ENCODE results near the gene SLC22A14.

SLC22A14 gene

DNA sequence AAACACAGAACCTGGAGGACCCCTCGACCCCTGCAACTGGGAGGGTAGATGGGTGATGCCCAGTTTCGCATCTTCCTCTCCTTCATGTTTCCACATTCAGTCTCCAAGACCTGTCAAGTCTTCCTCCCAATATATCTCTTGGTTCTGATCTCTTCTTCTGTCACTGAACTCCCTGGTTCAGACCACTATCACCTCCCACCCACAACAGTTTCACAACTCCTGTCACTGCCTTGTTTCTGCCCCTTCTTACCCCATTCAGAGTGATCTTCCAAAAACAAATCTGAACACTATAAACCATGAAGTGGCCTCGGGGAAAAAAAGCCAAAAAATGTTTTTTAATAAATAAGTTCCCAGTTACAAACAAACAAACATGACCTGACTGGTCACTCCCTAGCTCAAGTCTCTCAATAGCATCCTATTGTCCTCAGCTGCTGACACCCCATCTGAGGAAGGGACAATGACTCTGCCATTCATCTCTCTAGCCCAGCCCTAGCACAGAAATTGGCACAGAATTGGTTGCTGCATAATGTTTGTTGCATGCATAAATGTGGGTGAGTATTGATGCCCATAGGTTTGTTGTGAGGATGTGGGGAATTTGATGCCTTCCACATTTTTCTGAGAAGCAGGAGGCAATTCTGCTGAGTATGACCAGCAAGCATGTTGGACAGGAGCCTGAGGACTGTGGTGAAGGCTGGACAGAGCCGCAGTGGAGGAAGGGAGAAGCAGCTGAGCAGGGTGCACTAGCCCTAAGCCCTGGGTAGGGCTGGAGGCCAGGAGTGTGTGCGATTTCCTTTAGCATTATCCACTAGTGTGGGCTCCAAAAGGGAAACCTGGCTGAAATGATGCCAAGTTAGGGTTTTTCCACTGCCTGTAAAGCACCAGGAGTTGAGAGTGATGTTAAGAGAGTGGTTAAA is 52.3 kb downstream of the SLC22A14 start:
- H3K9me3 Mint-ChIP-seq = no peaks in the 10 kb centered on the region
- no peak overlapping the region for H3K4me3 Mint-ChIP-seq
- H3K27ac Mint-ChIP-seq = no peak overlapping the region
- peaks cover 24% of the 10 kb centered on the region for H3K27me3 Mint-ChIP-seq (ENCODE audit: low read depth)
- H3K4me1 Mint-ChIP-seq (ENCODE audit: low read depth) = no peaks in the 10 kb centered on the region
- H3K36me3 Mint-ChIP-seq (ENCODE audit: low read depth) = no peaks in the 10 kb centered on the region

DNA sequence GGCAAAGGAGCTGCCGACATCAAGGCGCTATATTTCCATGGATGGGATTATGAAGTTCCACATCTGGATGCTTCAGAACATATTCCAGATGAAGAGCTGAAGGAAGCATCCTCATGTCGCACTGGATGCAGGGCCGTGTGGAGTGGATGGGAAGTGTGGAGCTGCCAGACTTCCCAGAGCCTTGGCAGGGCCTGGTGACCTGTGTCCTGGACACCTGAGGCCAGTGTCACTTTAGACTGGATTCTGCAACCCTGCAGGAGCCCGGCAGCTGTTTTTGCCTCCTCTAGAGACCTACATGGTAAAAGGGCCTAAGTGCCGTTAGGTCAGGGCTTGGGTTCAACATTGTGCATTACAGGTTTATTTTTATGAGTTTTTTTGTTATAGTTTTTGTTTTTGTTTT is 53.2 kb downstream of the SLC22A14 start:
- H3K4me1 Mint-ChIP-seq (ENCODE audit: low read depth) = no peaks in the 10 kb centered on the region
- H3K36me3 Mint-ChIP-seq (ENCODE audit: low read depth) = no peaks in the 10 kb centered on the region
- H3K4me3 Mint-ChIP-seq = no peak overlapping the region
- no peaks in the 10 kb centered on the region for H3K9me3 Mint-ChIP-seq
- H3K27me3 Mint-ChIP-seq (ENCODE audit: low read depth) = peaks cover 32% of the 10 kb centered on the region
- no peak overlapping the region for H3K27ac Mint-ChIP-seq

DNA sequence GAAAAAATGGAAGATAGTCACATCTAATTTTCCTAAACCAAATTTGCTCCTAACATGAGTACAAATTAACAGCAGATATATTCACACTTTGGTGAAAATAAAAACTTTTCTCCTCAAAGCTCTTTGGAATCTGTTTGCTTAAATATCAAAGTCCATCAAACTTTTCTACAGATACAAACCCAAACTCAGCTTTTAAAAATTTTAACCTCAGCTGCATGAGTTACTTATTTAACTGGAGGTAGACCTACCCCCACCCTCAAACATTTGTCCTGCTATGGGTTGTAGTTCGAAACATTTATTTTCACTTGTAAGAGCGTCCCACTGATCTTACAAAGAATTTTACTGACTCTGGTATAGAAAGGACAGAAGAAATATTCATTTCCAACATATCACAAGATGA is 55.6 kb downstream of the SLC22A14 start:
- Mint-ChIP-seq H3K4me1 (ENCODE audit: low read depth) (no peaks in the 10 kb centered on the region), H3K36me3 (ENCODE audit: low read depth) (no peaks in the 10 kb centered on the region), H3K4me3 (no peak overlapping the region), H3K27me3 (ENCODE audit: low read depth) (peaks cover 29% of the 10 kb centered on the region), H3K27ac (no peak overlapping the region), H3K9me3 (no peaks in the 10 kb centered on the region)

DNA sequence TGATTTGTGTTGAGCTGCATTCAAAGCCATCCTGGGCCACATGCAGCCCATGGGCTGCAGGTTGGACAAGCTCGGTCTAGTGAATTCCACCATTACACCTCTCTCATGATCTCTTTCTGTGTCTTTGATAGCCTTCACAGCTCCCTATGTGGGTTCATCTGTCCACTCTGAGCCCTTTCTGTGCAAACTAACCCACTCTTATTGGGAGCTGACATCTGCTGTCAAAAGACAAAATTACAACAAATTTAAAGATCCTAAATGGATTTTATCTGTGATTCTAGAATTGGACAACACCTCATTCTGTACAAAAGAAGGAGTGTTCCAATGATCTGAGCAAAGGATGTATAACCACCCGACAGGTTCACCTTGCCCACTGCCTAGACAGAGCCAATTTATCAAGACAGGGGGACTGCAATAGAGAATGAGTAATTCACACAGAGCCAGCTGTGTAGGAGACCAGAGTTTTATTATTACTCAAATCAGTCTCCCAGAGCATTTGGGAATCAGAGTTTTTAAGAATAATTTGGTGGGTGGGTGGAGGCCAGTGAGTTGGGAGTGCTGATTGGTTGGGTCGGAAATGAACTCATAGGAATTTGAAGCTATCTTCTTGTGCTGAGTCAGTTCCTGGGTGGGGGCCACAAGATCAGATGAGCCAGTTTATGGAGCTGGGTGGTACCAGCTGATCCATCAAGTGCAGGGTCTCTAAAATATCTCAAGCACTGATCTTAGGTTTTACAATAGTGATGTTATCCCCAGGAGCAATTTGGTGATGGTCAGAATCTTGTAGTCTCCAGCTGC is 61.9 kb downstream of the SLC22A14 start:
- Mint-ChIP-seq H3K36me3 (ENCODE audit: low read depth) (no peaks in the 10 kb centered on the region), H3K9me3 (no peaks in the 10 kb centered on the region), H3K4me3 (no peak overlapping the region), H3K27me3 (ENCODE audit: low read depth) (peaks cover 23% of the 10 kb centered on the region), H3K27ac (no peak overlapping the region), H3K4me1 (ENCODE audit: low read depth) (peaks cover 5% of the 10 kb centered on the region)

DNA sequence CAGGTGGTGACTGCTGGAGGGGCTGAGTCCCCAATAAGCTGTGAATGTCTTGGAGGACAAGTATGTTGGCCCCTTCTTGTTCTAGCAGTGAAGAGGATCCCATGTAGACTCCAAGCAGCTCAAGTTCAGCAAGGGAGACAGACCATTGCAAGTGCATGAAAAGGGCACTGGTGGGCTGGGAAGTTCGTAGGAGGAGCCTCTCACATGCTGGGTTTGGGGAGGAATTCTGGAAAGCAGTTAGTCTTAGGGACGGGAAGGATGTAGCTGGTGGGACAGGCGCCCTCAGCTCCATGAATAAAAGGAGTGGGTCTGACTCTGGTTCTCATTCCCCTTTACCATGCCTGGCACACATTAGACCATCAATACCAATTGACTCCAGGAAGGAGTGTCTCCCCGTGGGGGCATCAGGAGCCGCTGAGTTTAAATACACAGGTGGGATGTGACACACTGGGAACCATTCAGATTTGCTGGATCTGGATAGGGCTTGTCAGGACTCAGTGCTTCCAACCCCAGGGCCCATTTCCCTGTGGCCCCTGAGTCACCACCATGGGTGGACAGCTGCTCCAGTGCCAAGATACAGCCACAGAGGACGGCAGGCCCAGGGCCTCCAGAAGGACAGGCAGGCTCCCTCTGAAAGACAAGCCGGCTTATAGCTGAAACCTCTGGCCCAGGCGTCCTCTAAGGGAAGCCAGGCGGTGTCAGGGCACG is 63.9 kb downstream of the SLC22A14 start:
- Mint-ChIP-seq H3K4me3 (peak overlapping the region; percentile 87), H3K27ac (peak overlapping the region; percentile 72), H3K4me1 (ENCODE audit: low read depth) (peaks cover 5% of the 10 kb centered on the region), H3K9me3 (no peaks in the 10 kb centered on the region), H3K27me3 (ENCODE audit: low read depth) (peaks cover 10% of the 10 kb centered on the region), H3K36me3 (ENCODE audit: low read depth) (no peaks in the 10 kb centered on the region)

DNA sequence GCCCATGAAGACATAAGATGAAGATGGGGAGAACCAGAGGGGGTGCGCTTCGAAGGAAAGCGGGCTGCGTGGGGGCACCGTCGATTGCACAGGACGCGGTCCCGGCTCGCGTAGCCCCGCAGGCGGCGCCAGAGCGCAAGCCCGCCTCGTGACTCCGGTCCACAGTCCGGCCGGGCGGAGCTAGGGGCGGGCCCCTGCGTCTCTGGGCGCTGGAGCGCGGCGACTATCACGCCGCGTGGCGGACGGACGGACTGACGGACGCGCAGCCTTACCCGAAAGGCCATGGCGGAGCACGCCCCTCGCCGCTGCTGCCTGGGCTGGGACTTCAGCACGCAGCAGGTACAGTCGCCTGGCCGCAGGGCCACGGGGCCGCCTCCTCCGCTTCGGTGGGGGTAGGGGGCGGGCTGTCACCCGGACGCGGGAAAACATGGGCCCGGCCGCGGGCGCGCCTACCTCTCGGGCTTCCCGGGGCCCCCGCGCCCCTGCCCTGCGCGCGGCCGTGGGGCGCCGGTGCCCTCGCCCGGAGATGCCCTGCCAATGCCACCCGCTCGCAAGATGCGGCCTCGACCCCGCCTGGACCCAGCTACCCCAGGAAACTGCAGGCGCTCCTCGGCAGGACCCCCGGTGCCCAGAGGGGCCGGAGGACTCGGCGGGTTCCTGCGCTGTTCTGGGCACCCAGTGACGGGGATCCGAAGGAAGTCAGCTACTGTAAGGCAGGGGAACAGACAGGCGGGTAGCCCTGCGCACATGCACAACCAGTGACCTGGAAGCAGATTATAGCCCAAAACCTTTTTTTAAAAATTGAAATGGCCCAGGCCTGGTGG is 64.7 kb downstream of the SLC22A14 start, which contains the start of gene XYLB:
XYLB (plus strand) TSS at position 199 of the 824 bp plus-strand sequence; CDS start at position 283, 84 bp downstream.
- Mint-ChIP-seq H3K4me1 (ENCODE audit: low read depth) (peaks cover 5% of the 10 kb centered on the region), H3K4me3 (peak within 1 kb of the TSS; percentile 87), H3K9me3 (no peaks in the 10 kb centered on the region), H3K27me3 (ENCODE audit: low read depth) (peaks cover 10% of the 10 kb centered on the region), H3K36me3 (ENCODE audit: low read depth) (no peaks in the 10 kb centered on the region), H3K27ac (peak within 1 kb of the TSS; percentile 72)

DNA sequence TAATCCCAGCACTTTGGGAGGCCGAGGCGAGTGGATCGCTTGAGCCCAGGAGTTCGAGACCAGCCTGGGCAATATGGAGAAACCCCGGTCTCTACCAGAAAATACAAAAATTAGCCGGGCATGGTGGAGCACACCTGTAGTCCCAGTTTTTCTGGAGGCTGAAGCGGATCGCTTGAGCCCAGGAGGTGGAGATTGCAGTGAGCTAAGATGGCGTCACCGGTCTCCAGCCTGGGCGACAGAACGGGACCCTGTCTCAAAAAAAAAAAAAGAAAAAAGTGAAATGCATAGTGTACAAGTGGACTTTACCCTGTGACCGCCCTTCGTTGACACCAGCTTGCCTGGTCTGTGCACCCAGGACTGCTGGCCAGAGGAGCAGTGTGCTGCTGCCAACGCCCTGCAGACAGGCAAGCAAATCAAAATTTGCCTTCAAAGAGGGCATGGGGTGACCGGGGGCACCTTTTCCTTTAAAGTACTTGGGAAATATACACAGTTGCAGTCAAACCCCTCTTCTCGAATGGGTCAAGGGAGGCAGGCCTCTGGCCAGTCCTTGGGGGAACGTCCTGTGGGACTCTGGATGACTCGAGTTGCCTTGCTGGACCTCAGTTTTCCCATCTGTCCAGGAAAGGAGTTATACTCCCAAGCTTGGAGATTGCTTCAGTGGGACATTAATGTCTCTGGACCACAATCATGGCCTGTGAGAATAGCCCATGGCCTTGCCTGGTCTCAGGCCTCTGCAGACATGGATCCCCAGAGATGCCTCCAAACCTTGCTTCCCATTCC is 65.5 kb downstream of the SLC22A14 start:
- Mint-ChIP-seq H3K4me1 (ENCODE audit: low read depth) (peaks cover 5% of the 10 kb centered on the region), H3K9me3 (no peaks in the 10 kb centered on the region), H3K36me3 (ENCODE audit: low read depth) (no peaks in the 10 kb centered on the region), H3K4me3 (peak overlapping the region; percentile 56), H3K27me3 (ENCODE audit: low read depth) (peaks cover 10% of the 10 kb centered on the region), H3K27ac (no peak overlapping the region)

DNA sequence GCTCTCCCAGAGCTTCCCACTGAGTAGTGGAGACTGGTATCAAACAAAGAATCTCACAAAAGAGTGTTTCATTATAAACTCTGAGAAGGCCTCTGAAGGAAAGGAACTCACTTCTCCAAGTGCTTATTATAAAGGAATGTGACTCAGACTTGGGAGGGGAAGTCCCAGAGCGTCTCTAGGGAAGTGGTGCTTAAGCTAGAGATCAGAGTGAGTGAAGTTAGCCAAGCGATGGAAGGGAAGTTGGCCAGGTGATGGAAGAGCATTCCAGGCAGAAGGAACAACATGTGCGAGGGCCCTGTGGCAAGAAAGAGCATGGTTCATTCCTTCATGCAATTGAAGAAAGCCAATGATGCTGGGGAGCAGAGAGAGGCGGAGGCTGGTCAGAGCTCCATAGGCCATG is 66.8 kb downstream of the SLC22A14 start:
- Mint-ChIP-seq H3K27ac (no peak overlapping the region), H3K4me1 (ENCODE audit: low read depth) (peaks cover 5% of the 10 kb centered on the region), H3K27me3 (ENCODE audit: low read depth) (peaks cover 7% of the 10 kb centered on the region), H3K4me3 (no peak overlapping the region), H3K9me3 (no peaks in the 10 kb centered on the region), H3K36me3 (ENCODE audit: low read depth) (no peaks in the 10 kb centered on the region)

DNA sequence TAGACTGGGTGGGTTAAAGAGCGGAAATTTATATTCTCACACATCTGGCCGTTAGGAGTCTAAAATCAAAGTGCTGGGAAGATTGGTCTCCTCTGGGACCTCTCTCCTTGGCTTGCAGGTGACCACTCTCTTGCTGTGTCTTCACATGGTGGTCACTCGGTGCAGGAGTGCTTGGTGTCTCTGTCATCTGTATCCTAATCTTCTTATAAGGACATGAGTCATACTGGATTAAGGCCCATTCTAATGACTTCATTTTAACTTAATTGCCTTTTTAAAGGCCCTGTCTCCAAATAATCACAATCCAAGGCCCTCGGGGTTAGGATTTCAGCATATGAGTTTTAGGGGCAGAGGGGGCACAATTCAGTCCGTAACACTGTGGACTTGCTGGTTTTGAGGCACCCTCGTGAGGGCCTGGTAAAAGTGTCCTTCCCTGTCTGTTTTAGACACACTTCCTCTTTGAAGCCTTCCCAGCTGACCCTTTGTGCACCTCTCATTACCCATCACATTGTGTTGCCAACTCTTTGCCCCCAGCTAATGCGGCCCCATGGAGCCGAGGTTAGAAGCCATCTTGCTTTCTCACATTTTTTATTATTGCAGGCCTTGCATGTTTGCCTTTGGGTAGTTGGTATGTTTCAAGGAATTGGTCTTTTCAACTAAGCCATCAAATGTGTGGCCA is 67.7 kb downstream of the SLC22A14 start:
- no peak overlapping the region for H3K4me3 Mint-ChIP-seq
- H3K27ac Mint-ChIP-seq = no peak overlapping the region
- H3K36me3 Mint-ChIP-seq (ENCODE audit: low read depth) = peaks cover 1% of the 10 kb centered on the region
- H3K27me3 Mint-ChIP-seq (ENCODE audit: low read depth) = peaks cover under 1% of the 10 kb centered on the region
- H3K4me1 Mint-ChIP-seq (ENCODE audit: low read depth) = peaks cover 6% of the 10 kb centered on the region
- H3K9me3 Mint-ChIP-seq = no peaks in the 10 kb centered on the region

DNA sequence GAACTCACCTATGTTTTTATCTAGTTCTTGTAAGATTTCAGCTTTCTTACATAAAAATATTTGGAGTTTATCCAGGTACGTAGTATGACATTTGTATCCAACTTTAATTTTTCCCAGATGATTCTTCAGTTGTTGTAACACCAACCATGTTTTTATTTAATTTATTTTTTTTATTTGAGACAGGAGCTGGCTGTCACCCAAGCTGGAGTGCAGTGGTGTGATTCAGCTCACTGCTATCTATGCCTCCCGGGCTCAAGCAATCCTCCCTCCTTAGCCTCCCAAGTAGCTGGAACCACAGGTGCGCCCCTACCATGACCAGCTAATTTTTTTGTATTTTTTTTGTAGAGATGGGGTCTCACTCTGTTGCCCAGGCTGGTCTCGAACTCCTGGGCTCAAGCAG is 71.1 kb downstream of the SLC22A14 start:
- peaks cover 8% of the 10 kb centered on the region for H3K4me1 Mint-ChIP-seq (ENCODE audit: low read depth)
- no peaks in the 10 kb centered on the region for H3K27me3 Mint-ChIP-seq (ENCODE audit: low read depth)
- H3K9me3 Mint-ChIP-seq = no peaks in the 10 kb centered on the region
- no peak overlapping the region for H3K27ac Mint-ChIP-seq
- H3K4me3 Mint-ChIP-seq = no peak overlapping the region
- peaks cover 2% of the 10 kb centered on the region for H3K36me3 Mint-ChIP-seq (ENCODE audit: low read depth)

DNA sequence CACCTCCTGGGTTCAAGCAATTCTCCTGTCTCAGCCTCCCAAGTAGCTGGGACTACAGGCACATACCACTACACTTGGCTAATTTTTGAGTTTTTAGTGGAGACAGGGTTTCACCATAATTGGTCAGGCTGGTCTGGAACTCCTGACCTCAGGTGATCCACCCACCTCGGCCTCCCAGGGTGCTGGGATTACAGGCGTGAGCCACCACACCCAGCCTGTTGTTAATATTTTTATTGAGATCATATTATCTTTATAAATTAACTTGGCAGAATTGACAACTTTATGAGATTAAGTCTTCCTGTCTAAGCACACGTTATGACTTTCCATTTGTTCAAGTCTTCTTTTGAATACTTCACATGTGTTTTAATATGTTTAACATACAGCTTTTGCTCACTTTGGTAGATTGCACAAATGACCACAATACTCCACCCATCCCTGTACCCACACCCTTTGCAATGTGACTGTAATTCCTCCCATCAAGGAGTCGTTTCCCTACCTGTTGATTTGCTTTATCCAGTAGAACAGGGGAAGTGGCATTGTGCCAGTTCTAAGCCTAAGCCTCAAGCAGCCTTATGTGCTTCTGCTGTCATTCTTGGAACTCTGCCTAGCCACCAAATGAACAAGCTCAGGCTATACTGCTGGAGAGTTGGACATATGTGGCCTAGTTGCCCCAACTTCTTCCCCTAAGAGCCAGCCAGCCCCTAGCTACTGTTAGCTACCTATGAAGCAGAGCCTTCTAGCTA is 72.7 kb downstream of the SLC22A14 start:
- H3K9me3 Mint-ChIP-seq = no peaks in the 10 kb centered on the region
- peaks cover 2% of the 10 kb centered on the region for H3K36me3 Mint-ChIP-seq (ENCODE audit: low read depth)
- H3K4me1 Mint-ChIP-seq (ENCODE audit: low read depth) = peaks cover 5% of the 10 kb centered on the region
- no peak overlapping the region for H3K4me3 Mint-ChIP-seq
- H3K27ac Mint-ChIP-seq = no peak overlapping the region
- no peaks in the 10 kb centered on the region for H3K27me3 Mint-ChIP-seq (ENCODE audit: low read depth)

DNA sequence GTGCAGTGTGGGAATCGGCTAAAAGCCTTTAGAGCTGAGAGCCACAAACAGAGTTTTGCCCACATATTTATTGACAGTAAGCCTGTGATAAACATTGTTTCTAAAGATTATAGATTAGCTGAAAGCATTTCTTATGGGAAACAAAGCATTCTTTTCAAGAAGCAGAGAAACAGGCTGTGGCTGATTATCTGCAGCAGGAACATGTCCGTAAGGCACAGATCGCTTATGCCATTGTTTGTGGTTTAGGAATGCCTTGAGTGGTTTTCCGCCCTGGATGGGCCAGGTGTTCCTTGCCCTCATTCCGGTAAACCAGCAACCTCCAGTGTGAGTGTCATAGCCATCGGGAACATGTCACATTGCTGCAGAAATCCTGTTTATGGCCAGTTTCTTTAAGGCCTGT is 76.9 kb downstream of the SLC22A14 start:
- H3K27me3 Mint-ChIP-seq (ENCODE audit: low read depth) = no peaks in the 10 kb centered on the region
- no peaks in the 10 kb centered on the region for H3K9me3 Mint-ChIP-seq
- H3K27ac Mint-ChIP-seq = no peak overlapping the region
- no peak overlapping the region for H3K4me3 Mint-ChIP-seq
- peaks cover 8% of the 10 kb centered on the region for H3K4me1 Mint-ChIP-seq (ENCODE audit: low read depth)
- H3K36me3 Mint-ChIP-seq (ENCODE audit: low read depth) = peaks cover 10% of the 10 kb centered on the region

Data from T-helper 1 cell treated with Interleukin-12 subunit alpha and Interleukin-12 subunit beta and Interleukin-4 antibody, amounts not matched to agents 30 μg/mL and 1 μg/mL, for 36 hours (primary cell).